H1 (cell line): ENCODE data around the gene UBAP2L. TPM values are rescaled to one million over a fixed set of nuclear protein-coding genes. Genes with fewer than 3 reads are reported as not detected.

Experiments used
- CTCF ChIA-PET: fragments of 300-600 bp; sonication (Branson Sonifier 250); formaldehyde crosslinking; loops from one replicate; lab custom pipeline; 2021; ENCODE audit not compliant: partially characterized antibody; lab: Charles Lee
- POLR2A ChIA-PET: fragments of 300-600 bp; sonication (Branson Sonifier 250); formaldehyde crosslinking; loops from one replicate; lab custom pipeline; 2021; ENCODE audit warnings: inconsistent platforms; ENCODE audit not compliant: partially characterized antibody; lab: Charles Lee
- DNase-seq, 2 experiments: peaks; one replicate each; pipeline versions ENCODE4 v3.0.0 to v3.0.0-alpha.2; 2010 to 2022; ENCODE audit warnings: low spot score in 2 of 2, low read depth in 1 of 2, mixed read lengths in 1 of 2
- FAIRE-seq: peaks from 2 replicates; lab custom pipeline; 2011; peaks lifted over from hg19 to GRCh38; lab: Jason Lieb, UNC
- H2AFZ ChIP-seq: 2 replicates; pipeline ENCODE4 v1.8.1; 2012; ENCODE audit warnings: low read length, inconsistent platforms
- H2AK5ac ChIP-seq: 2 replicates; pipeline ENCODE4 v1.6.1; 2013; ENCODE audit warnings: low read depth, low read length
- H2BK120ac ChIP-seq: replicated peaks from 2 replicates; pipeline ENCODE3; 2013; ENCODE audit warnings: low read depth, low read length, inconsistent platforms
- H2BK12ac ChIP-seq: 2 replicates; pipeline ENCODE4 v1.6.1; 2013; ENCODE audit warnings: low read depth, low read length
- H2BK15ac ChIP-seq: 2 replicates; pipeline ENCODE4 v1.6.1; 2013; ENCODE audit warnings: low read length
- H2BK20ac ChIP-seq: 2 replicates; pipeline ENCODE4 v1.6.1; 2013; ENCODE audit warnings: low read length
- H2BK5ac ChIP-seq: 2 replicates; pipeline ENCODE4 v1.6.1; 2013; ENCODE audit warnings: low read depth, low read length
- H3K14ac ChIP-seq: 2 replicates; pipeline ENCODE4 v1.6.1; 2013; ENCODE audit warnings: inconsistent platforms; ENCODE audit not compliant: insufficient read length
- H3K18ac ChIP-seq: 2 replicates; pipeline ENCODE4 v1.6.1; 2013; ENCODE audit warnings: low read length; ENCODE audit errors: extremely low read depth
- H3K23ac ChIP-seq: 2 replicates; pipeline ENCODE4 v1.6.1; 2013; ENCODE audit warnings: inconsistent platforms; ENCODE audit not compliant: insufficient read length
- H3K23me2 ChIP-seq: 2 replicates; pipeline ENCODE4 v1.6.1; 2013; ENCODE audit warnings: low read depth, low read length
- H3K27ac ChIP-seq: 2 replicates; pipeline ENCODE4 v1.6.1; 2011; ENCODE audit warnings: low read depth, low read length, inconsistent platforms
- H3K27me3 ChIP-seq, 4 experiments: replicated peaks in 1 of 4; 1 replicate in 1 of 4; 2 replicates in 3 of 4; pipeline versions ENCODE4 v1.6.1 to v1.8.1; 2011 to 2013; ENCODE audit warnings: low read length in 3 of 4, mild to moderate bottlenecking in 3 of 4, inconsistent platforms in 2 of 4, mixed read lengths in 2 of 4, moderate library complexity in 1 of 4; ENCODE audit not compliant: control insufficient read depth in 3 of 4, insufficient read depth in 3 of 4; ENCODE audit errors: extremely low read depth in 1 of 4
- H3K36me3 ChIP-seq, 4 experiments: 2 replicates each; pipeline versions ENCODE4 v1.6.1 to v1.8.1; 2011 to 2013; ENCODE audit warnings: mild to moderate bottlenecking in 4 of 4, low read length in 3 of 4, moderate library complexity in 2 of 4, control low read depth in 1 of 4, inconsistent platforms in 1 of 4; ENCODE audit not compliant: insufficient read depth in 4 of 4, control insufficient read depth in 2 of 4
- H3K4ac ChIP-seq: replicated peaks from 2 replicates; pipeline ENCODE3; 2013; ENCODE audit warnings: low read length, low read depth, mixed read lengths, inconsistent platforms; ENCODE audit not compliant: insufficient read length
- H3K4me1 ChIP-seq, 4 experiments: replicated peaks in 1 of 4; 1 replicate in 1 of 4; 2 replicates in 3 of 4; pipeline versions ENCODE4 v1.6.1 to v1.8.1; 2011 to 2013; ENCODE audit warnings: low read length in 3 of 4, inconsistent platforms in 2 of 4, mixed read lengths in 1 of 4; ENCODE audit not compliant: insufficient read depth in 4 of 4, control insufficient read depth in 3 of 4
- H3K4me2 ChIP-seq, 2 experiments: 2 replicates each; pipeline versions ENCODE4 v1.6.1 to v1.8.1; 2011 to 2013; ENCODE audit warnings: low read depth in 2 of 2, low read length in 2 of 2, control low read depth in 1 of 2, inconsistent platforms in 1 of 2, mild to moderate bottlenecking in 1 of 2; ENCODE audit not compliant: insufficient read depth in 1 of 2
- H3K4me3 ChIP-seq, 4 experiments: fragments of 200-600, 300-600 bp in 1 of 4; sonication (generic), shearing (Covaris generic), sonication (Bioruptor Twin) in 1 of 4; 2 replicates each; pipeline versions ENCODE4 v1.5.1 to v1.8.1; 2011 to 2016; ENCODE audit warnings: low read length in 4 of 4, low read depth in 3 of 4, control low read depth in 2 of 4, inconsistent platforms in 2 of 4, mild to moderate bottlenecking in 2 of 4, mixed read lengths in 1 of 4, moderate library complexity in 1 of 4; ENCODE audit not compliant: insufficient read depth in 2 of 4; ENCODE audit errors: extremely low read depth in 1 of 4
- H3K56ac ChIP-seq: replicated peaks from 2 replicates; pipeline ENCODE3; 2013; ENCODE audit warnings: low read depth, mild to moderate bottlenecking, mixed read lengths, low read length, inconsistent platforms; ENCODE audit not compliant: insufficient read length
- H3K79me1 ChIP-seq: 2 replicates; pipeline ENCODE4 v1.6.1; 2013; ENCODE audit warnings: low read depth, low read length, control low read depth
- H3K79me2 ChIP-seq, 2 experiments: 2 replicates each; pipeline versions ENCODE4 v1.6.1 to v1.8.1; 2012 to 2013; ENCODE audit warnings: low read length in 2 of 2, mild to moderate bottlenecking in 2 of 2, inconsistent platforms in 1 of 2; ENCODE audit not compliant: insufficient read depth in 2 of 2, control insufficient read depth in 1 of 2
- H3K9ac ChIP-seq, 4 experiments: replicated peaks in 1 of 4; 1 replicate in 1 of 4; 2 replicates in 3 of 4; pipeline versions ENCODE4 v1.6.1 to v1.8.1; 2011 to 2013; ENCODE audit warnings: low read depth in 3 of 4, low read length in 3 of 4, control low read depth in 2 of 4, mild to moderate bottlenecking in 2 of 4, moderate library complexity in 2 of 4, inconsistent platforms in 1 of 4; ENCODE audit errors: extremely low read depth in 1 of 4
- H3K9me3 ChIP-seq, 2 experiments: 2 replicates each; pipeline versions ENCODE4 v1.6.1 to v1.8.1; 2012 to 2013; ENCODE audit warnings: mild to moderate bottlenecking in 2 of 2, moderate library complexity in 2 of 2, control low read depth in 1 of 2, inconsistent platforms in 1 of 2, low read depth in 1 of 2, low read length in 1 of 2, mixed read lengths in 1 of 2; ENCODE audit not compliant: insufficient read depth in 2 of 2
- H4K20me1 ChIP-seq, 2 experiments: replicated peaks in 1 of 2; 2 replicates each; pipeline versions ENCODE3 to v1.8.1; 2011 to 2013; ENCODE audit warnings: inconsistent platforms in 2 of 2, low read length in 2 of 2, mild to moderate bottlenecking in 1 of 2; ENCODE audit not compliant: insufficient read depth in 2 of 2, control insufficient read depth in 1 of 2
- H4K5ac ChIP-seq: 2 replicates; pipeline ENCODE4 v1.6.1; 2013; ENCODE audit warnings: low read length, low read depth, mixed read lengths, inconsistent platforms; ENCODE audit not compliant: insufficient read length
- H4K8ac ChIP-seq: 2 replicates; pipeline ENCODE4 v1.8.0; 2013; ENCODE audit warnings: mild to moderate bottlenecking, moderate library complexity, low read length, inconsistent platforms; ENCODE audit not compliant: insufficient read depth; ENCODE audit errors: extremely low read depth
- H4K91ac ChIP-seq: replicated peaks from 2 replicates; pipeline ENCODE3; 2013; ENCODE audit warnings: low read length, mixed read lengths, inconsistent platforms; ENCODE audit not compliant: insufficient read length
- EGR1 ChIP-seq: IDR thresholded peaks from 2 replicates; pipeline ENCODE4 v1.6.1; 2011; ENCODE audit warnings: low read depth, low read length, borderline replicate concordance
- EP300 ChIP-seq, 2 experiments: IDR thresholded peaks; 1 replicate in 1 of 2; 2 replicates in 1 of 2; pipeline ENCODE4 v1.6.1; 2011 to 2012; ENCODE audit warnings: low read depth in 2 of 2, low read length in 2 of 2, mild to moderate bottlenecking in 2 of 2, borderline replicate concordance in 1 of 2, inconsistent platforms in 1 of 2, moderate library complexity in 1 of 2
- PHF8 ChIP-seq: fragments of 200-600 bp; sonication (generic); conservative IDR thresholded peaks from 2 replicates; pipeline ENCODE4 v1.7.1; 2012; ENCODE audit warnings: low read depth, mild to moderate bottlenecking, inconsistent platforms, low read length, moderate library complexity
- WGBS, 2 experiments: shearing (Covaris generic) in 1 of 2; methylation state at CpG; one replicate each; pipeline versions ENCODE4 v1.1.6 to v1.1.7; 2013 to 2015; ENCODE audit warnings: low lambda C conversion rate in 2 of 2, mixed read lengths in 2 of 2, inconsistent platforms in 1 of 2, low coverage in 1 of 2, missing lambda C conversion rate in 1 of 2; ENCODE audit not compliant: insufficient replicate concordance in 2 of 2, insufficient coverage in 1 of 2, insufficient read length in 1 of 2; ENCODE audit errors: extremely low coverage in 1 of 2, missing lambda C conversion rate in 1 of 2; 5-methylcytosine and 5-hydroxymethylcytosine counted together
- polyA plus RNA-seq, 7 experiments: library from polyadenylated mRNA; depleted of rRNA in 3 of 7; stranded (reverse) in 5 of 7; unstranded in 2 of 7; fragments of >200 nt in 5 of 7; fragments of 200-250 nt in 2 of 7; gene quantifications; 1 replicate in 5 of 7; 2 replicates in 1 of 7; 4 replicates in 1 of 7; pipeline versions ENCODE4 v1.2.1 to v1.2.3, GENCODE V29; 2011 to 2013; ENCODE audit warnings: missing spikeins in 2 of 7, mixed read lengths in 2 of 7
- total RNA-seq: library from RNA; stranded (reverse); fragmentation: NEBNext Ultra II Directional; extraction: Animal tissue kit (Norgen Biotek cat#: 25700); gene quantifications from 2 replicates; pipeline ENCODE4 v1.2.1, GENCODE V29; 2021

UBAP2L gene
- total and polyA plus RNA-seq, 2 of the 8 experiments (the other 6 are each of a cell fraction or from before 2014, with no cell fraction given): 254 to 349 TPM

DNA sequence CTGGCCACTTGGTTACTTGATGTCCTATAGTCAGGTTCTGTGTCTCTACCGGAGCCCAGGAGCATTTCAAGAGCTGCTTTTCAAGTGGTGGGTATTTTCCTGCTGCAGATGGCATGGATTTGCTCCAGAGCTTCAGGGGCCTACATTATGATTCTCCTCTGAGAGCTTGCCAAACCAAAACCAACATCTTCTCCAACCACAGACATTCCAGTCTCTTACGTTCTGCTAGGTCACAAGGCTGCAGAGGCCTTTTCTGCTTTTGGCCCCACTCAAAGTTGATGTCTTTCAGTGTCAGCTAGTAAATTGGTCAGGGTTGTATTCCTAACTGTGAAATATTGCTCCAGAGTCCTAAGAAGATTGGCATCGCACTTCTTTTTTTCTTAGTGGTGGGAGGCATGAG is 85.4 kb downstream of the UBAP2L start:
- H3K4me3 ChIP-seq: no peak overlapping the region
- no peak overlapping the region for H3K4me2 ChIP-seq
- no peak overlapping the region for H3K18ac ChIP-seq
- H3K79me2 ChIP-seq: no peaks in the 10 kb centered on the region
- H2AFZ ChIP-seq: no peak overlapping the region
- H3K14ac ChIP-seq: no peak overlapping the region
- H3K36me3 ChIP-seq: no peaks in the 10 kb centered on the region
- no peak overlapping the region for H4K91ac ChIP-seq
- WGBS, 2 experiments: 94% methylated on average over 3 of the region's 3 CpGs; no CpG with 5 or more reads in 1 of the 2 experiments
- H3K27me3 ChIP-seq: no peaks in the 10 kb centered on the region
- ChIA-PET POLR2A (interaction anchor here (0.8 kb wide), 1 partner anchor 18 kb away, joined by 3 read pairs; no protein-coding TSS in a partner anchor), CTCF (interaction anchor here (0.9 to 3.4 kb wide), 6 partner anchors 15 to 148 kb away, joined by 3 to 9 read pairs (median 5); partner anchors contain the start of gene AQP10)
- H3K27ac ChIP-seq: no peak overlapping the region
- H3K4ac ChIP-seq: no peak overlapping the region
- H2BK12ac ChIP-seq: no peak overlapping the region
- no peak overlapping the region for H3K23ac ChIP-seq
- H2BK20ac ChIP-seq: no peak overlapping the region
- FAIRE-seq (no peak), DNase-seq (no peak)
- no peaks in the 10 kb centered on the region for H3K9me3 ChIP-seq
- no peak overlapping the region for H3K56ac ChIP-seq
- no peak overlapping the region for H4K8ac ChIP-seq
- H3K79me1 ChIP-seq: no peaks in the 10 kb centered on the region
- H2BK15ac ChIP-seq: no peak overlapping the region
- H3K4me1 ChIP-seq: no peaks in the 10 kb centered on the region
- no peaks in the 10 kb centered on the region for H3K23me2 ChIP-seq
- no peak overlapping the region; a peak in 1 of 7 replicates for H3K9ac ChIP-seq
- H2BK120ac ChIP-seq: no peak overlapping the region
- H2BK5ac ChIP-seq: no peak overlapping the region
- TF ChIP-seq EGR1: no peak
- TF ChIP-seq EP300 (IDR thresholded peaks at IDR 0.05; ENCODE audit: borderline replicate concordance in 1 of 2, low read depth in 2 of 2, low read length in 2 of 2): no peak
- TF ChIP-seq PHF8: no peak
- H4K5ac ChIP-seq: no peak overlapping the region
- no peak overlapping the region for H2AK5ac ChIP-seq
- H4K20me1 ChIP-seq: no peaks in the 10 kb centered on the region
